Activated CD4-positive, alpha-beta T cell treated with anti-CD3 and anti-CD28 coated beads for 36 hours (primary cell): ENCODE results near the gene DCLK2. TPM values are rescaled to one million over a fixed set of nuclear protein-coding genes. Genes with fewer than 3 reads are reported as not detected.

Source experiments
- ATAC-seq: fragments of 200-7000 bp; cut with Tn5 transposase; one replicate; pipeline ENCODE4 v1.10.0; 2021; ENCODE audit warnings: mild to moderate bottlenecking, moderate library complexity
- CTCF ChIA-PET: fragments of 350-600 bp; sonication (Branson Sonifier 250); formaldehyde crosslinking; loops from one replicate; lab custom pipeline; 2021; ENCODE audit warnings: antibody characterized with exemption; lab: Charles Lee
- POLR2A ChIA-PET: fragments of 350-600 bp; sonication (Branson Sonifier 250); formaldehyde crosslinking; loops from one replicate; lab custom pipeline; 2021; ENCODE audit warnings: antibody characterized with exemption, inconsistent platforms; lab: Charles Lee
- DNase-seq: peaks from one replicate; pipeline ENCODE4 v3.0.0-alpha.2; 2020
- H3K27ac Mint-ChIP-seq: one replicate; pipeline ENCODE4 v1.8.0; 2021; ENCODE audit warnings: mixed read lengths
- H3K27me3 Mint-ChIP-seq: one replicate; pipeline ENCODE4 v1.8.0; 2021; ENCODE audit warnings: mixed read lengths
- H3K36me3 Mint-ChIP-seq: one replicate; pipeline ENCODE4 v1.8.0; 2021; ENCODE audit warnings: low read depth, mixed read lengths
- H3K4me1 Mint-ChIP-seq: one replicate; pipeline ENCODE4 v1.8.0; 2021; ENCODE audit warnings: mixed read lengths
- H3K4me3 Mint-ChIP-seq: one replicate; pipeline ENCODE4 v1.8.0; 2021; ENCODE audit warnings: mild to moderate bottlenecking, moderate library complexity, mixed read lengths
- H3K9me3 Mint-ChIP-seq: one replicate; pipeline ENCODE4 v1.8.0; 2021; ENCODE audit warnings: low read depth, mixed read lengths
- intact Hi-C, 2 experiments: fragments of 100-400 bp; cut with DNase I in 1 of 2; cut with micrococcal nuclease in 1 of 2; formaldehyde crosslinking; loops; one replicate each; pipeline versions ENCODE4 v1.14.2 to v1.15.1; 2022 to 2024; cut with DNase I, micrococcal nuclease
- total RNA-seq, 2 experiments: library from RNA; stranded (reverse); gene quantifications; one replicate each; pipeline ENCODE4 v1.2.3, GENCODE V29; 2021

DCLK2 gene
- total RNA-seq, 2 experiments from 2014 or later, result not detected

GRCh38 chr4:150256841-150257730 lies 178.8 kb downstream of the DCLK2 start:
- no peaks in the 10 kb centered on the region for H3K4me1 Mint-ChIP-seq
- H3K27me3 Mint-ChIP-seq, result no peaks in the 10 kb centered on the region
- DNase-seq, result no peak
- H3K4me3 Mint-ChIP-seq, result no peak overlapping the region
- ATAC-seq, result no peak
- ChIA-PET POLR2A (no interaction called here), CTCF (no interaction called here)
- no peaks in the 10 kb centered on the region for H3K9me3 Mint-ChIP-seq
- no peaks in the 10 kb centered on the region for H3K36me3 Mint-ChIP-seq
- intact Hi-C loops, result no loop called here
- H3K27ac Mint-ChIP-seq, result no peak overlapping the region

GRCh38 chr4:150258569-150258968 lies 180.3 kb downstream of the DCLK2 start:
- intact Hi-C loops, result no loop called here
- POLR2A ChIA-PET, result no interaction called here

GRCh38 chr4:150259861-150260567 lies 181.8 kb downstream of the DCLK2 start:
- Mint-ChIP-seq H3K4me1 (no peaks in the 10 kb centered on the region), H3K27me3 (no peaks in the 10 kb centered on the region), H3K9me3 (no peaks in the 10 kb centered on the region), H3K36me3 (peaks cover 7% of the 10 kb centered on the region), H3K27ac (no peak overlapping the region), H3K4me3 (no peak overlapping the region)
- intact Hi-C loops, result no loop called here
- ChIA-PET POLR2A (no interaction called here), CTCF (interaction anchor here (0.6 to 1.0 kb wide), 2 partner anchors 17 to 107 kb away, joined by 3 to 7 read pairs; no protein-coding TSS in a partner anchor)
- no peak for ATAC-seq
- no peak for DNase-seq

More at GRCh38 chr4:150258569-150258968, 180.3 kb downstream of the DCLK2 start:
- no peaks in the 10 kb centered on the region for H3K9me3 Mint-ChIP-seq
- no peak overlapping the region for H3K4me3 Mint-ChIP-seq
- CTCF ChIA-PET, result no interaction called here
- H3K27me3 Mint-ChIP-seq, result no peaks in the 10 kb centered on the region
- no peak overlapping the region for H3K27ac Mint-ChIP-seq
- no peaks in the 10 kb centered on the region for H3K36me3 Mint-ChIP-seq
- ATAC-seq (no peak), DNase-seq (no peak)
- no peaks in the 10 kb centered on the region for H3K4me1 Mint-ChIP-seq

GRCh38 chr4:150261571-150261970 lies 183.3 kb downstream of the DCLK2 start:
- Mint-ChIP-seq H3K36me3 (peaks cover 15% of the 10 kb centered on the region), H3K27ac (no peak overlapping the region), H3K4me3 (no peak overlapping the region), H3K4me1 (no peaks in the 10 kb centered on the region), H3K27me3 (no peaks in the 10 kb centered on the region), H3K9me3 (no peaks in the 10 kb centered on the region)
- CTCF ChIA-PET, result no interaction called here
- no peak for ATAC-seq
- intact Hi-C loops, result no loop called here
- no peak for DNase-seq
- POLR2A ChIA-PET, result no interaction called here

- H3K4me1 Mint-ChIP-seq, result no peaks in the 10 kb centered on the region
- POLR2A ChIA-PET, result no interaction called here
- ATAC-seq (no peak), DNase-seq (no peak)
- no peak overlapping the region for H3K27ac Mint-ChIP-seq
- CTCF ChIA-PET, result no interaction called here
- no peaks in the 10 kb centered on the region for H3K27me3 Mint-ChIP-seq
- no peaks in the 10 kb centered on the region for H3K9me3 Mint-ChIP-seq
- H3K36me3 Mint-ChIP-seq, result peaks cover 16% of the 10 kb centered on the region
- no peak overlapping the region for H3K4me3 Mint-ChIP-seq
- intact Hi-C loops, result no loop called here
Measured at GRCh38 chr4:150262611-150263010, 184.4 kb downstream of the DCLK2 start.

GRCh38 chr4:150264595-150265161 lies 186.4 kb downstream of the DCLK2 start:
- no peaks in the 10 kb centered on the region for H3K27me3 Mint-ChIP-seq
- no peak for ATAC-seq
- H3K36me3 Mint-ChIP-seq, result peaks cover 22% of the 10 kb centered on the region
- no peaks in the 10 kb centered on the region for H3K9me3 Mint-ChIP-seq
- no peak overlapping the region for H3K4me3 Mint-ChIP-seq
- no peaks in the 10 kb centered on the region for H3K4me1 Mint-ChIP-seq
- ChIA-PET CTCF (interaction anchor here (1.9 kb wide), 1 partner anchor 21 kb away, joined by 11 read pairs; no protein-coding TSS in a partner anchor), POLR2A (no interaction called here)
- intact Hi-C loops, result no loop called here
- H3K27ac Mint-ChIP-seq, result no peak overlapping the region
- no peak for DNase-seq

- ChIA-PET CTCF (interaction anchor here (0.6 kb wide), 1 partner anchor 27 kb away, joined by 5 read pairs; no protein-coding TSS in a partner anchor), POLR2A (no interaction called here)
- DNase-seq (no peak), ATAC-seq (no peak)
- intact Hi-C loops, result no loop called here
- Mint-ChIP-seq H3K9me3 (no peaks in the 10 kb centered on the region), H3K27ac (no peak overlapping the region), H3K36me3 (peaks cover 25% of the 10 kb centered on the region), H3K4me3 (no peak overlapping the region), H3K4me1 (no peaks in the 10 kb centered on the region), H3K27me3 (no peaks in the 10 kb centered on the region)
Measured at GRCh38 chr4:150265806-150266205, 187.6 kb downstream of the DCLK2 start.

GRCh38 chr4:150268444-150268843 lies 190.2 kb downstream of the DCLK2 start:
- peaks cover 38% of the 10 kb centered on the region for H3K36me3 Mint-ChIP-seq
- ChIA-PET POLR2A (no interaction called here), CTCF (no interaction called here)
- H3K27ac Mint-ChIP-seq, result peak overlapping the region; percentile 37
- no peak for DNase-seq
- H3K9me3 Mint-ChIP-seq, result no peaks in the 10 kb centered on the region
- H3K4me1 Mint-ChIP-seq, result no peaks in the 10 kb centered on the region
- no peaks in the 10 kb centered on the region for H3K27me3 Mint-ChIP-seq
- H3K4me3 Mint-ChIP-seq, result no peak overlapping the region
- intact Hi-C loops, result no loop called here
- no peak for ATAC-seq

- no peaks in the 10 kb centered on the region for H3K4me1 Mint-ChIP-seq
- H3K27me3 Mint-ChIP-seq, result no peaks in the 10 kb centered on the region
- H3K36me3 Mint-ChIP-seq, result peaks cover 92% of the 10 kb centered on the region
- intact Hi-C loops, result no loop called here
- ChIA-PET CTCF (no interaction called here), POLR2A (interaction anchor here (0.7 kb wide), 1 partner anchor 909 kb away, joined by 3 read pairs; no protein-coding TSS in a partner anchor)
- no peak overlapping the region for H3K27ac Mint-ChIP-seq
- peaks cover 6% of the 10 kb centered on the region for H3K9me3 Mint-ChIP-seq
- DNase-seq, result no peak
- no peak overlapping the region for H3K4me3 Mint-ChIP-seq
- ATAC-seq, result no peak
Measured at GRCh38 chr4:150278206-150278605, 200.0 kb downstream of the DCLK2 start.

GRCh38 chr4:150280081-150280895 lies 202.0 kb downstream of the DCLK2 start:
- peaks cover 83% of the 10 kb centered on the region for H3K36me3 Mint-ChIP-seq
- H3K27me3 Mint-ChIP-seq, result no peaks in the 10 kb centered on the region
- no peak overlapping the region for H3K27ac Mint-ChIP-seq
- H3K4me3 Mint-ChIP-seq, result no peak overlapping the region
- CTCF ChIA-PET, result no interaction called here
- DNase-seq (no peak), ATAC-seq (no peak)
- POLR2A ChIA-PET, result no interaction called here
- H3K9me3 Mint-ChIP-seq, result peaks cover 6% of the 10 kb centered on the region
- intact Hi-C loops, result no loop called here
- H3K4me1 Mint-ChIP-seq, result no peaks in the 10 kb centered on the region

GRCh38 chr4:150280975-150281374 lies 202.7 kb downstream of the DCLK2 start:
- no peak for ATAC-seq
- intact Hi-C loops, result no loop called here
- peaks cover 81% of the 10 kb centered on the region for H3K36me3 Mint-ChIP-seq
- CTCF ChIA-PET, result interaction anchor here (0.7 kb wide), 1 partner anchor 13 kb away, joined by 3 read pairs; no protein-coding TSS in a partner anchor
- POLR2A ChIA-PET, result no interaction called here
- H3K27ac Mint-ChIP-seq, result no peak overlapping the region
- H3K27me3 Mint-ChIP-seq, result no peaks in the 10 kb centered on the region
- no peaks in the 10 kb centered on the region for H3K4me1 Mint-ChIP-seq
- no peak overlapping the region for H3K4me3 Mint-ChIP-seq
- peaks cover 6% of the 10 kb centered on the region for H3K9me3 Mint-ChIP-seq
- no peak for DNase-seq
